ENCODE results near the gene HIVEP1. TPM values are rescaled to one million over a fixed set of nuclear protein-coding genes. Genes with fewer than 3 reads are reported as not detected.
A peak's percentile ranks its signal among the peaks of the same experiment; 100 is the strongest.

The HIVEP1 gene
- total RNA-seq, 6 donors from 2014 or later = 22.9 to 48.5 (median 30.4) TPM

DNA sequence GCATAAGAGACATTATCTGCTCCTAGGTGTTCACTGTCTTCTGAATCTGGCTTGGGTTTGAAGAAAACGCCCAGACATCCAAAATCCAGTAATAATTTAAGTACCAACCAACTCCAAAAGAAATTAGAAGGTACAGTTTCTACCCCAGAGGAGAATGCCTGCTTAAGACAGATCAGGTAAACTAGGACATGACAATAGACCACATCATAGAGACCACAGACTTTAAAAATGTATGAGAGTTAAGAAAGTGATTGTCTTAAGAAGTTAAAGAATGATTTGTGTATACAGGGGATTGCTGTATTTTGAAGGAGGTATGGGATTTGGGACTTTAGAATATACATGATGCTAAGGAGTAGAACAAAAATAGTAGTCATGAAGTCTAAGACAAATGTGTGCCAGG is 157.3 kb downstream of the HIVEP1 start:
- ATAC-seq (ENCODE audit: low FRiP score in 2 of 2) (no peak), DNase-seq (no peak)
- Histone ChIP-seq H3K27me3 (no peaks in the 10 kb centered on the region), H3K9me3 (no peaks in the 10 kb centered on the region), H3K36me3 (peaks cover 0 to 6% (median 0%) of the 10 kb centered on the region in 4 donors), H3K4me3 (no peak overlapping the region), H3K27ac (no peak overlapping the region), H3K4me1 (no peaks in the 10 kb centered on the region)
- WGBS, 2 donors = 85 to 89% methylated on average over 1 of the region's 1 CpG
- TF ChIP-seq POLR2AphosphoS5 (IDR thresholded peaks at IDR 0.05) = no peak
- TF ChIP-seq CTCF (IDR thresholded peaks at IDR 0.05) = no peak
- TF ChIP-seq EP300 (IDR thresholded peaks at IDR 0.05) = no peak
- TF ChIP-seq POLR2A (IDR thresholded peaks at IDR 0.05) = no peak

DNA sequence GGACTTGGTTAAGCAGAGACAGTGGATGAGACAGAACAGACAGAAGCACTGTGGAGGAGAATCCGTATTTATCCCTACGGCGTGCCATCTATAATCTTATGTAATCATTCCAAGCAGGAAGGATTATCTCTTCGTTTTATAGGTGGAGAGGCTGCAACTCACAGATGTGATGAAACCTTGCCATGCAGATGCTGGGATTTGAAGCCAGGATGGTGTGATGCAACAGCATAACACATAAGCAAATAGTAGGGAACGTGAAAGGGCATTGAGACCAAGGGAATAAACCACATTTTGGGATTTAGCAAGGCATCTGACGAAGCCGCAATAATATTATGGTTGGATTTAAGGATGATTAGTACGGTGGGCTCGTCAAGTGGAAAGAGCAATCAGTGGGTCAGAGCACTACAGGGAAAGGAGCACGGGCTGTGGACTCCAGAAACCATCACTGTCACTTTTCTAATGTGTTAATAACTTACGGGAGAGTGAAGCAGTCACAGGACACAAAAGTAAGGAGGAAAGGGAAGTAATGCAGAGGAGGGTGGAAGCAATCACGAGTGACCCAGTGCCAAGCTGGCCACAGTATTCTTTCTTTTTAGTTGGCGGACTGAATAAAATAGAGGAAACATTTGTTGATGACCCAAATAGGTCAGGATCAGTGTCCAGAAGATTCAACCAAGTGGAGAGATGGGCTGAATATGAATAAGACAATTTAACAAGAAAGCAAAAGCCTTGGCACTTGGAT is 158.4 kb downstream of the HIVEP1 start:
- H3K27ac ChIP-seq = no peak overlapping the region
- 80% methylated on average over 13 of the region's 13 CpGs for WGBS, 2 donors
- ATAC-seq (ENCODE audit: low FRiP score in 2 of 2) = peak in 1 of 2 donors; percentile 22
- H3K36me3 ChIP-seq = no peaks in the 10 kb centered on the region
- no peaks in the 10 kb centered on the region for H3K4me1 ChIP-seq
- H3K4me3 ChIP-seq = no peak overlapping the region
- TF ChIP-seq CTCF (IDR thresholded peaks at IDR 0.05) (no peak), POLR2AphosphoS5 (IDR thresholded peaks at IDR 0.05) (no peak), POLR2A (IDR thresholded peaks at IDR 0.05) (no peak), EP300 (IDR thresholded peaks at IDR 0.05) (no peak)
- H3K9me3 ChIP-seq = no peaks in the 10 kb centered on the region
- H3K27me3 ChIP-seq = no peaks in the 10 kb centered on the region
- no peak for DNase-seq

GRCh38 chr6:12171717-12172116 is 159.6 kb downstream of the HIVEP1 start:
- Histone ChIP-seq H3K27ac (no peak overlapping the region), H3K36me3 (no peaks in the 10 kb centered on the region), H3K4me1 (no peaks in the 10 kb centered on the region), H3K9me3 (no peaks in the 10 kb centered on the region), H3K4me3 (no peak overlapping the region), H3K27me3 (no peaks in the 10 kb centered on the region)
- no peak for DNase-seq
- ATAC-seq (ENCODE audit: low FRiP score in 2 of 2) = no peak
- WGBS, 2 donors = 91 to 92% methylated on average over 5 of the region's 5 CpGs
- no peak for TF ChIP-seq EP300 (IDR thresholded peaks at IDR 0.05)
- TF ChIP-seq POLR2AphosphoS5 (IDR thresholded peaks at IDR 0.05) = no peak
- no peak for TF ChIP-seq CTCF (IDR thresholded peaks at IDR 0.05)
- no peak for TF ChIP-seq POLR2A (IDR thresholded peaks at IDR 0.05)

- DNase-seq (no peak), ATAC-seq (ENCODE audit: low FRiP score in 2 of 2) (no peak)
- Histone ChIP-seq H3K4me3 (no peak overlapping the region), H3K27me3 (no peaks in the 10 kb centered on the region), H3K36me3 (no peaks in the 10 kb centered on the region), H3K9me3 (no peaks in the 10 kb centered on the region), H3K27ac (no peak overlapping the region), H3K4me1 (no peaks in the 10 kb centered on the region)
- no peak for TF ChIP-seq CTCF (IDR thresholded peaks at IDR 0.05)
- TF ChIP-seq EP300 (IDR thresholded peaks at IDR 0.05) = no peak
- no peak for TF ChIP-seq POLR2AphosphoS5 (IDR thresholded peaks at IDR 0.05)
- no peak for TF ChIP-seq POLR2A (IDR thresholded peaks at IDR 0.05)
- 60 to 68% methylated on average over 2 of the region's 2 CpGs for WGBS, 2 donors
Measured at GRCh38 chr6:12172572-12172971, 160.5 kb downstream of the HIVEP1 start.

- Histone ChIP-seq H3K4me1 (no peaks in the 10 kb centered on the region), H3K27me3 (no peaks in the 10 kb centered on the region), H3K27ac (no peak overlapping the region), H3K9me3 (no peaks in the 10 kb centered on the region), H3K36me3 (no peaks in the 10 kb centered on the region), H3K4me3 (no peak overlapping the region)
- 77 to 80% methylated on average over 5 of the region's 5 CpGs for WGBS, 2 donors
- no peak for ATAC-seq (ENCODE audit: low FRiP score in 2 of 2)
- TF ChIP-seq CTCF (IDR thresholded peaks at IDR 0.05) = no peak
- TF ChIP-seq POLR2A (IDR thresholded peaks at IDR 0.05) = no peak
- no peak for TF ChIP-seq EP300 (IDR thresholded peaks at IDR 0.05)
- TF ChIP-seq POLR2AphosphoS5 (IDR thresholded peaks at IDR 0.05) = no peak
- no peak for DNase-seq
Measured at GRCh38 chr6:12173181-12173580, 161.1 kb downstream of the HIVEP1 start.

All from upper lobe of left lung (tissue), 6 donors.